Keratinocyte (primary cell): ENCODE data around the gene CYTIP. TPM values are rescaled to one million over a fixed set of nuclear protein-coding genes. Genes with fewer than 3 reads are reported as not detected.

ENCODE experiments used
- DNase-seq: peaks from one replicate; pipeline ENCODE4 v3.0.0-alpha.2; 2011; ENCODE audit warnings: low read depth, missing footprints, low spot score
- FAIRE-seq: peaks from 2 replicates; lab custom pipeline; 2011; peaks lifted over from hg19 to GRCh38; lab: Jason Lieb, UNC
- H2AFZ ChIP-seq: 2 replicates; pipeline ENCODE4 v1.6.0; 2012; ENCODE audit warnings: low read length, control low read depth, inconsistent platforms; ENCODE audit not compliant: control insufficient read depth
- H3K27ac ChIP-seq: 2 replicates; pipeline ENCODE4 v1.5.1; 2011; ENCODE audit warnings: low read length; ENCODE audit not compliant: control insufficient read depth, insufficient read depth
- H3K27me3 ChIP-seq: 3 replicates; pipeline ENCODE4 v1.6.0; 2011; ENCODE audit warnings: low read length; ENCODE audit not compliant: control insufficient read depth, insufficient read depth; ENCODE audit errors: extremely low read depth
- H3K36me3 ChIP-seq, 2 experiments: 2 replicates in 1 of 2; 3 replicates in 1 of 2; pipeline ENCODE4 v1.5.1; 2011; ENCODE audit warnings: low read length in 2 of 2, mild to moderate bottlenecking in 1 of 2; ENCODE audit not compliant: control insufficient read depth in 2 of 2, insufficient read depth in 2 of 2; ENCODE audit errors: extremely low read depth in 1 of 2
- H3K4me1 ChIP-seq: 3 replicates; pipeline ENCODE4 v1.5.1; 2011; ENCODE audit warnings: low read length; ENCODE audit not compliant: control insufficient read depth, insufficient read depth; ENCODE audit errors: extremely low read depth
- H3K4me2 ChIP-seq: 3 replicates; pipeline ENCODE4 v1.6.0; 2011; ENCODE audit warnings: low read depth, low read length; ENCODE audit not compliant: control insufficient read depth, insufficient read depth; ENCODE audit errors: extremely low read depth
- H3K4me3 ChIP-seq, 3 experiments: fragments of 200-600 bp in 1 of 3; sonication (generic) in 1 of 3; 2 replicates in 2 of 3; 3 replicates in 1 of 3; pipeline ENCODE4 v1.5.1; 2011 to 2016; ENCODE audit warnings: low read length in 3 of 3, mild to moderate bottlenecking in 3 of 3, control low read depth in 2 of 3, inconsistent platforms in 1 of 3, low read depth in 1 of 3, mixed read lengths in 1 of 3, mixed run types in 1 of 3, moderate library complexity in 1 of 3; ENCODE audit not compliant: control insufficient read depth in 2 of 3, insufficient read depth in 2 of 3; ENCODE audit errors: extremely low read depth in 1 of 3
- H3K79me2 ChIP-seq: 2 replicates; pipeline ENCODE4 v1.6.0; 2012; ENCODE audit warnings: low read length; ENCODE audit not compliant: control insufficient read depth, insufficient read depth
- H3K9ac ChIP-seq: 3 replicates; pipeline ENCODE4 v1.6.0; 2011; ENCODE audit warnings: low read length; ENCODE audit not compliant: control insufficient read depth, insufficient read depth; ENCODE audit errors: extremely low read depth
- H3K9me1 ChIP-seq: 3 replicates; pipeline ENCODE4 v1.6.0; 2011; ENCODE audit warnings: low read length; ENCODE audit not compliant: control insufficient read depth, insufficient read depth; ENCODE audit errors: extremely low read depth
- H3K9me3 ChIP-seq: 2 replicates; pipeline ENCODE4 v1.5.1; 2012; ENCODE audit warnings: low read depth, low read length; ENCODE audit not compliant: control insufficient read depth
- H4K20me1 ChIP-seq: 3 replicates; pipeline ENCODE4 v1.6.0; 2011; ENCODE audit warnings: low read length; ENCODE audit not compliant: control insufficient read depth, insufficient read depth; ENCODE audit errors: extremely low read depth
- CTCF ChIP-seq, 3 experiments: IDR thresholded peaks in 1 of 3; conservative IDR thresholded peaks in 1 of 3; optimal IDR thresholded peaks in 1 of 3; 2 replicates in 2 of 3; 3 replicates in 1 of 3; pipeline versions ENCODE3 to v1.5.1; 2011; ENCODE audit warnings: low read length in 3 of 3, mild to moderate bottlenecking in 3 of 3, moderate library complexity in 2 of 3, control low read depth in 1 of 3, inconsistent platforms in 1 of 3; ENCODE audit not compliant: insufficient read depth in 2 of 3; ENCODE audit errors: extremely low read depth in 1 of 3
- EZH2 ChIP-seq: IDR thresholded peaks from one replicate; pipeline ENCODE4 v1.6.1; 2012; ENCODE audit warnings: inconsistent platforms, mild to moderate bottlenecking, low read length, moderate library complexity
- dilution Hi-C: fragments of 300-500 bp; cut with MboI; formaldehyde crosslinking; loops from one replicate; pipeline ENCODE4 v1.7.0; 2020; ENCODE audit warnings: low sequenced_read_pairs; ENCODE audit not compliant: extremely low pct_ligation_motif_present
- polyA plus RNA-seq, 5 experiments: library from polyadenylated mRNA; depleted of rRNA in 3 of 5; stranded (reverse) in 3 of 5; stranded (forward) in 1 of 5; unstranded in 1 of 5; fragments of >200 nt; gene quantifications; 1 replicate in 1 of 5; 2 replicates in 3 of 5; 3 replicates in 1 of 5; pipeline versions ENCODE4 v1.2.1 to v1.2.3, GENCODE V29; 2011 to 2012; ENCODE audit warnings: missing spikeins in 2 of 5, low read depth in 1 of 5, low replicate concordance in 1 of 5

The CYTIP gene
- polyA plus RNA-seq, 1 donor (not counting 4 experiments of a cell fraction or from before 2014, with no cell fraction given): 0.21 TPM

- H3K9me1 ChIP-seq: no peaks in the 10 kb centered on the region
- no peaks in the 10 kb centered on the region for H3K79me2 ChIP-seq
- dilution Hi-C loops: no loop called here
- no peaks in the 10 kb centered on the region for H3K27me3 ChIP-seq
- no peak overlapping the region for H3K27ac ChIP-seq
- no peak overlapping the region for H2AFZ ChIP-seq
- H3K4me2 ChIP-seq: no peak overlapping the region
- no peak for DNase-seq
- no peak overlapping the region for H3K4me3 ChIP-seq
- H3K9me3 ChIP-seq: no peaks in the 10 kb centered on the region
- no peaks in the 10 kb centered on the region for H3K36me3 ChIP-seq
- H4K20me1 ChIP-seq: no peaks in the 10 kb centered on the region
- H3K4me1 ChIP-seq: no peaks in the 10 kb centered on the region
- H3K9ac ChIP-seq: no peak overlapping the region
- no peak for FAIRE-seq
- TF ChIP-seq CTCF (optimal IDR thresholded peaks at IDR 0.05 in 1 of 3, IDR thresholded peaks at IDR 0.05 in 1 of 3, conservative IDR thresholded peaks at IDR 0.05 in 1 of 3; ENCODE audit: extremely low read depth in 1 of 3, insufficient read depth in 2 of 3, low read length in 3 of 3): no peak
- TF ChIP-seq EZH2: no peak
Measured at GRCh38 chr2:157388827-157389226, 55.1 kb downstream of the CYTIP start.

DNA sequence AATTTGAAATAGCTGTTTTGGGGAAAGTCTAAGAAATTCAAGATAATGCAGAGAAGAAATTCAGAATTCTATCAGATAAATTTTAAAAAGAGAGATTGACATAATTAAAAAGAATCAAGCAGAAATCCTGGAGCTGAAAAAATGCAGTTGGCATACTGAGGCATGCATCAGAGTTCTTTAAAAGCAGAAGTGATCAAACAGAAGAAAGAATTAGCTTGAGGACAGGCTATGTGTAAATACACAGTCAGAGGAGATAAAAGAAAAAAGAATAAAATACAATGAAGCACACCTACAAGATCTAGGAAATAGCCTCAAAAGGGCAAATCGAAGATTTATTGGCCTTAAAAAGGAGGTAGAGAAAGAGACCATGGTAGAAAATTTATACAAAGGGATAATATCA lies 57.1 kb downstream of the CYTIP start:
- H3K27ac ChIP-seq: no peak overlapping the region
- no peaks in the 10 kb centered on the region for H3K9me3 ChIP-seq
- H3K79me2 ChIP-seq: no peaks in the 10 kb centered on the region
- H3K4me2 ChIP-seq: no peak overlapping the region
- dilution Hi-C loops: no loop called here
- H3K9ac ChIP-seq: no peak overlapping the region
- no peaks in the 10 kb centered on the region for H3K4me1 ChIP-seq
- H3K9me1 ChIP-seq: no peaks in the 10 kb centered on the region
- H2AFZ ChIP-seq: no peak overlapping the region
- FAIRE-seq (no peak), DNase-seq (no peak)
- no peaks in the 10 kb centered on the region for H3K36me3 ChIP-seq
- H3K4me3 ChIP-seq: no peak overlapping the region
- no peaks in the 10 kb centered on the region for H4K20me1 ChIP-seq
- TF ChIP-seq CTCF (optimal IDR thresholded peaks at IDR 0.05 in 1 of 3, IDR thresholded peaks at IDR 0.05 in 1 of 3, conservative IDR thresholded peaks at IDR 0.05 in 1 of 3; ENCODE audit: extremely low read depth in 1 of 3, insufficient read depth in 2 of 3, low read length in 3 of 3) (no peak), EZH2 (no peak)
- H3K27me3 ChIP-seq: no peaks in the 10 kb centered on the region
